ENCODE results near the gene PLXND1. TPM values are rescaled to one million over a fixed set of nuclear protein-coding genes. Genes with fewer than 3 reads are reported as not detected.

PLXND1 gene
- total RNA-seq, 4 donors from 2014 or later, result 50.5 to 89.9 (median 76.6) TPM

- DNase-seq (ENCODE audit: extremely low spot score), result no peak
- intact Hi-C loops (cut with DNase I), result no loop called here
- no peak overlapping the region for H3K27ac ChIP-seq (replicated peaks in 1 of 4)
- WGBS, result 89% methylated on average over 9 of the region's 9 CpGs
- H3K4me1 ChIP-seq, result peaks cover 15 to 41% (median 27%) of the 10 kb centered on the region in 4 donors
- H3K27me3 ChIP-seq, result no peaks in the 10 kb centered on the region
- TF ChIP-seq POLR2AphosphoS5 (IDR thresholded peaks at IDR 0.05) (no peak), EP300 (IDR thresholded peaks at IDR 0.05) (no peak), CTCF (IDR thresholded peaks at IDR 0.05) (no peak), POLR2A (IDR thresholded peaks at IDR 0.05; ENCODE audit: low read depth) (no peak)
- H3K36me3 ChIP-seq, result peaks cover 0 to 83% (median 62%) of the 10 kb centered on the region in 4 donors
- H3K9me3 ChIP-seq, result no peaks in the 10 kb centered on the region
- no peak overlapping the region for H3K4me3 ChIP-seq
Measured at GRCh38 chr3:129583289-129583688, 23.2 kb downstream of the PLXND1 start.

GRCh38 chr3:129582799-129583198 lies 23.7 kb downstream of the PLXND1 start:
- 94% methylated on average over 5 of the region's 5 CpGs for WGBS
- Histone ChIP-seq H3K4me1 (peaks cover 16 to 41% (median 28%) of the 10 kb centered on the region in 4 donors), H3K4me3 (no peak overlapping the region), H3K36me3 (peaks cover 0 to 83% (median 64%) of the 10 kb centered on the region in 4 donors), H3K27ac (replicated peaks in 1 of 4) (no peak overlapping the region), H3K9me3 (no peaks in the 10 kb centered on the region), H3K27me3 (no peaks in the 10 kb centered on the region)
- TF ChIP-seq POLR2AphosphoS5 (IDR thresholded peaks at IDR 0.05), result no peak
- TF ChIP-seq CTCF (IDR thresholded peaks at IDR 0.05), result no peak
- no peak for TF ChIP-seq POLR2A (IDR thresholded peaks at IDR 0.05; ENCODE audit: low read depth)
- TF ChIP-seq EP300 (IDR thresholded peaks at IDR 0.05), result no peak
- no peak for DNase-seq (ENCODE audit: extremely low spot score)
- intact Hi-C loops (cut with DNase I), result no loop called here

- DNase-seq (ENCODE audit: extremely low spot score), result no peak
- Histone ChIP-seq H3K4me3 (no peak overlapping the region), H3K9me3 (no peaks in the 10 kb centered on the region), H3K36me3 (peaks cover 0 to 92% (median 67%) of the 10 kb centered on the region in 4 donors), H3K27ac (replicated peaks in 1 of 4) (no peak overlapping the region), H3K27me3 (no peaks in the 10 kb centered on the region), H3K4me1 (peaks cover 20 to 41% (median 28%) of the 10 kb centered on the region in 4 donors)
- TF ChIP-seq CTCF (IDR thresholded peaks at IDR 0.05) (no peak), POLR2AphosphoS5 (IDR thresholded peaks at IDR 0.05) (no peak), POLR2A (IDR thresholded peaks at IDR 0.05; ENCODE audit: low read depth) (no peak), EP300 (IDR thresholded peaks at IDR 0.05) (no peak)
- WGBS, result 90% methylated on average over 3 of the region's 8 CpGs
- intact Hi-C loops (cut with DNase I), result no loop called here
Measured at GRCh38 chr3:129581623-129582022, 24.9 kb downstream of the PLXND1 start.

- peaks cover 23 to 34% (median 28%) of the 10 kb centered on the region in 4 donors for H3K4me1 ChIP-seq
- H3K4me3 ChIP-seq, result no peak overlapping the region
- H3K36me3 ChIP-seq, result peaks cover 0 to 90% (median 62%) of the 10 kb centered on the region in 4 donors
- no peak for TF ChIP-seq POLR2A (IDR thresholded peaks at IDR 0.05; ENCODE audit: low read depth)
- TF ChIP-seq CTCF (IDR thresholded peaks at IDR 0.05), result no peak
- TF ChIP-seq EP300 (IDR thresholded peaks at IDR 0.05), result no peak
- TF ChIP-seq POLR2AphosphoS5 (IDR thresholded peaks at IDR 0.05), result no peak
- no peaks in the 10 kb centered on the region for H3K27me3 ChIP-seq
- intact Hi-C loops (cut with DNase I), result no loop called here
- no peaks in the 10 kb centered on the region for H3K9me3 ChIP-seq
- no peak overlapping the region for H3K27ac ChIP-seq (replicated peaks in 1 of 4)
- WGBS, result 78% methylated on average over 6 of the region's 10 CpGs
- DNase-seq (ENCODE audit: extremely low spot score), result no peak
Measured at GRCh38 chr3:129579991-129580390, 26.5 kb downstream of the PLXND1 start.
